Breast epithelium (tissue), 3 donors: Measurements from ENCODE around the gene OSBPL6.

Experiments
- CTCF ChIP-seq, 3 donors: fragments of 450-650 bp; IDR thresholded peaks; one replicate each; pipeline ENCODE4 v1.5.1; 2016 to 2017; ENCODE audit warnings: antibody characterized with exemption in 3 of 3, mild to moderate bottlenecking in 3 of 3, moderate library complexity in 3 of 3
- POLR2A ChIP-seq: fragments of 450-650 bp; IDR thresholded peaks from one replicate; pipeline ENCODE4 v1.6.1; 2016; ENCODE audit warnings: antibody characterized with exemption, mild to moderate bottlenecking, moderate library complexity

GRCh38 chr2:178205853-178206521, 11.7 kb downstream of the OSBPL6 start:
- TF ChIP-seq POLR2A: no peak
- no peak for TF ChIP-seq CTCF (IDR thresholded peaks at IDR 0.05)
